OCI-LY3 (cell line): ENCODE measurements around the gene STAT6.

Experiments
- H2AFZ ChIP-seq: fragments of 200-600, 300-600 bp; shearing (Covaris generic); 2 replicates; pipeline ENCODE4 v1.6.0; 2014; ENCODE audit warnings: antibody characterized with exemption, low read depth, low read length
- H3K27ac ChIP-seq: fragments of 200-600, 300-600 bp; sonication (generic); 2 replicates; pipeline ENCODE4 v1.5.1; 2014; ENCODE audit warnings: mild to moderate bottlenecking, low read length, moderate library complexity, mixed read lengths
- H3K27me3 ChIP-seq: fragments of 200-600, 300-600 bp; sonication (generic); 2 replicates; pipeline ENCODE4 v1.6.1; 2014; ENCODE audit warnings: low read depth, low read length, mixed read lengths
- H3K36me3 ChIP-seq: fragments of 200-600, 300-600 bp; sonication (generic); replicated peaks from 2 replicates; pipeline ENCODE3; 2014; ENCODE audit warnings: low read depth, low read length, mixed read lengths
- H3K4me1 ChIP-seq: fragments of 300-600, 200-600 bp; sonication (generic); 2 replicates; pipeline ENCODE4 v1.6.1; 2014; ENCODE audit warnings: low read length, mixed read lengths
- H3K4me2 ChIP-seq: fragments of 200-600, 300-600 bp; sonication (generic); 2 replicates; pipeline ENCODE4 v1.6.1; 2014; ENCODE audit warnings: low read length, mixed read lengths
- H3K4me3 ChIP-seq: fragments of 300-600, 200-600 bp; sonication (generic); 2 replicates; pipeline ENCODE4 v1.5.1; 2014; ENCODE audit warnings: antibody characterized with exemption, mild to moderate bottlenecking, low read length, moderate library complexity
- H3K79me2 ChIP-seq: fragments of 300-600, 200-600 bp; shearing (Covaris generic); 2 replicates; pipeline ENCODE4 v1.6.1; 2014; ENCODE audit warnings: mild to moderate bottlenecking, low read length, mixed read lengths
- H3K9ac ChIP-seq: fragments of 300-600, 200-600 bp; shearing (Covaris generic); 2 replicates; pipeline ENCODE4 v1.6.0; 2014; ENCODE audit warnings: mild to moderate bottlenecking, low read length, moderate library complexity
- H3K9me3 ChIP-seq: fragments of 200-600, 300-600 bp; shearing (Covaris generic); 2 replicates; pipeline ENCODE4 v1.6.1; 2014; ENCODE audit warnings: low read length, mixed read lengths; ENCODE audit not compliant: insufficient read depth
- H4K20me1 ChIP-seq: fragments of 200-600, 300-600 bp; sonication (generic); 2 replicates; pipeline ENCODE4 v1.6.1; 2016; ENCODE audit warnings: low read length, mixed read lengths; ENCODE audit not compliant: insufficient read depth
- EZH2phosphoT487 ChIP-seq: fragments of 200-600 bp; shearing (Covaris generic); IDR thresholded peaks from 2 replicates; pipeline ENCODE4 v1.6.1; 2018; ENCODE audit warnings: antibody characterized with exemption, mixed run types, low read depth
- TF ChIP-seq, protein P1 (sequence below): fragments of 200-600, 300-600 bp; sonication (generic); IDR thresholded peaks from 2 replicates; pipeline ENCODE4 v1.5.1; 2014; ENCODE audit warnings: antibody characterized with exemption, low read length, low read depth

STAT6 gene

DNA sequence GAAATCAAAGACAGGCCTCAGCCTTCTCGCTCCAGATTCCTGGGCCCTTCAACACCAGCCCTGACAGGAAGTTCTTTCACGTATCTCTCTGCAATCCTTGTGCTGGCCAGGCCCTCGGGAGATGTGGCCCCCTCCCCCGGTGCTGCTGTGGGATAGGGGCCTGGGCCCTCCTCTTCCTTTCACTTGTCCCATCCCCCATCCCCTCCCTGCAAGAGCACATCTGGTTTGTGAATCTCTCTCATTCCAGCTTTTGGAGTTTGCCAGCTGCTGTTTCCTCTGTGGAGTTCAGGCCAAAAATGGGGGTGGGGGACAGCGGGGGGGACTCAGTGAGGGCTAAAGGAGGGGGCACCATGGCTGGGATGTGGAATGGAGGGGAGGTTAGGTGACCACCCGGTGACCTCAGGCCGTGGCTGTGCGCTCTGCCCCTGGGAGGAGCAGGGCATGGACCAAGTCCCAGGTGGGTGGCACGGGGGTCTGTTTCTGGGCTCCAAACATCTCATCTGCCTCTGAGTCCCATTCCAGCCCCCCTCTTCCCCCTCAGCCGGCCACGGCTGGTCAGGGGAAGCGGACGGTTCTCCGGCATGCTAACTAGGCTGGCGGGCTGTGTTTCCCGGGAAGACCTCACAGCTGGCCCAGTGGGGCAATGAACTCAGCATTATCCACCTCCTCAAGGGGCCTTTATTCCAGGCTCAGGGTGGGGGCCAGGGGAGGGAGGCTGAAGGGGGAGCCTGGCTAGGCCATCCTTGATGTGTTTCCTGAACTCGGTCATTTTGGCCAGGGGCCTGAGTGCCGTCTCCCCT, 24.6 kb upstream of the STAT6 start:
- no peak overlapping the region for H3K9ac ChIP-seq
- no peak overlapping the region for H3K4me2 ChIP-seq
- H3K9me3 ChIP-seq = no peaks in the 10 kb centered on the region
- H3K4me1 ChIP-seq = peaks cover 6% of the 10 kb centered on the region
- no peaks in the 10 kb centered on the region for H3K36me3 ChIP-seq
- no peaks in the 10 kb centered on the region for H4K20me1 ChIP-seq
- no peaks in the 10 kb centered on the region for H3K79me2 ChIP-seq
- H3K4me3 ChIP-seq = no peak overlapping the region
- no peak overlapping the region for H2AFZ ChIP-seq
- peaks cover 13% of the 10 kb centered on the region for H3K27me3 ChIP-seq
- no peak overlapping the region for H3K27ac ChIP-seq
- no peak for TF ChIP-seq EZH2phosphoT487
- TF ChIP-seq, protein P1, sequence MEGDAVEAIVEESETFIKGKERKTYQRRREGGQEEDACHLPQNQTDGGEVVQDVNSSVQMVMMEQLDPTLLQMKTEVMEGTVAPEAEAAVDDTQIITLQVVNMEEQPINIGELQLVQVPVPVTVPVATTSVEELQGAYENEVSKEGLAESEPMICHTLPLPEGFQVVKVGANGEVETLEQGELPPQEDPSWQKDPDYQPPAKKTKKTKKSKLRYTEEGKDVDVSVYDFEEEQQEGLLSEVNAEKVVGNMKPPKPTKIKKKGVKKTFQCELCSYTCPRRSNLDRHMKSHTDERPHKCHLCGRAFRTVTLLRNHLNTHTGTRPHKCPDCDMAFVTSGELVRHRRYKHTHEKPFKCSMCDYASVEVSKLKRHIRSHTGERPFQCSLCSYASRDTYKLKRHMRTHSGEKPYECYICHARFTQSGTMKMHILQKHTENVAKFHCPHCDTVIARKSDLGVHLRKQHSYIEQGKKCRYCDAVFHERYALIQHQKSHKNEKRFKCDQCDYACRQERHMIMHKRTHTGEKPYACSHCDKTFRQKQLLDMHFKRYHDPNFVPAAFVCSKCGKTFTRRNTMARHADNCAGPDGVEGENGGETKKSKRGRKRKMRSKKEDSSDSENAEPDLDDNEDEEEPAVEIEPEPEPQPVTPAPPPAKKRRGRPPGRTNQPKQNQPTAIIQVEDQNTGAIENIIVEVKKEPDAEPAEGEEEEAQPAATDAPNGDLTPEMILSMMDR = no peak

DNA sequence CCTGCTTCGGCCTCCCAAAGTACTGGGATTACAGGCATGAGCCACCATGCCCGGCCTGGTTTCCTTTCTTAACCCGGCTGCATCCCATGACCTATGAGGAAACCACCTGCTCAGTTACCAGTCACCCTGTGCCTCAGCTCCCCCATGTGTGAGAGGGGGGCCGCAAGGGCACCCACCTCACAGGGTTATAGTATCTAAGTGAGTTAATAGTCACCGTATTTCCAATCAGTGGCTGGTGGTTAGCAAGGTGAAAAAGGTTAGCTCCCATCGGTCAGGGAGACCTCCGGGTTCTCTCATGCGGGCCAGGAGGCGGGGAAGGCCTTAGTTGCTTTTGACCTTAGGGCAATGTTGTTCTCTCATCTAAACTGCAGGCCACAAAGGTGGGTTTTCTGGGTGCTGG, 23.8 kb upstream of the STAT6 start:
- Histone ChIP-seq H3K27me3 (peaks cover 20% of the 10 kb centered on the region), H3K79me2 (no peaks in the 10 kb centered on the region), H3K4me1 (peaks cover 14% of the 10 kb centered on the region), H3K27ac (no peak overlapping the region), H3K4me2 (no peak overlapping the region), H3K9me3 (no peaks in the 10 kb centered on the region), H2AFZ (no peak overlapping the region), H3K4me3 (no peak overlapping the region), H4K20me1 (no peaks in the 10 kb centered on the region), H3K9ac (no peak overlapping the region), H3K36me3 (no peaks in the 10 kb centered on the region)
- TF ChIP-seq, protein P1 = no peak
- no peak for TF ChIP-seq EZH2phosphoT487

DNA sequence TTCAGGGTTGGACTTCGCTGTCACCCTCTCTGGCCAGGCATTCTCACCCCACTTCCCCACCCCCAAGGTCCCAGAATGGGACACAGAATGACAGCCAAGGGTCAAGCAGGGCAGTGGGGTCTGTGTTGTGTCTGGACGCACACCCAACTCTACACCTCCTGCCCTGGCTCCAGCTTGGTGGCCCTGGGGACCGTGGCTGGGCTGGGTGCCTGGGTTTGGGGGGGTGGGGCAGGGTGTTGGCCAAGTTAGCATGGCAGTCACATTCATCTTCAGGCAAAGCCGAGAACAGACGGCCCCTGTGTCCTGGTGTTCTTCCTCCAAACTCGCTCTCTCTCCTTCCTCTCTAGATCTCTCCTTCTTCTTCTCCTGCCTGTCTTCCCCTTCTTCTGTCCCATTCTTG, 22.8 kb upstream of the STAT6 start:
- H3K4me2 ChIP-seq = no peak overlapping the region
- peaks cover 23% of the 10 kb centered on the region for H3K4me1 ChIP-seq
- H3K79me2 ChIP-seq = no peaks in the 10 kb centered on the region
- H3K9ac ChIP-seq = no peak overlapping the region
- H3K36me3 ChIP-seq = no peaks in the 10 kb centered on the region
- no peaks in the 10 kb centered on the region for H3K9me3 ChIP-seq
- H4K20me1 ChIP-seq = no peaks in the 10 kb centered on the region
- peaks cover 26% of the 10 kb centered on the region for H3K27me3 ChIP-seq
- no peak overlapping the region for H3K27ac ChIP-seq
- no peak for TF ChIP-seq EZH2phosphoT487
- TF ChIP-seq, protein P1 = no peak
- no peak overlapping the region for H2AFZ ChIP-seq
- H3K4me3 ChIP-seq = no peak overlapping the region

DNA sequence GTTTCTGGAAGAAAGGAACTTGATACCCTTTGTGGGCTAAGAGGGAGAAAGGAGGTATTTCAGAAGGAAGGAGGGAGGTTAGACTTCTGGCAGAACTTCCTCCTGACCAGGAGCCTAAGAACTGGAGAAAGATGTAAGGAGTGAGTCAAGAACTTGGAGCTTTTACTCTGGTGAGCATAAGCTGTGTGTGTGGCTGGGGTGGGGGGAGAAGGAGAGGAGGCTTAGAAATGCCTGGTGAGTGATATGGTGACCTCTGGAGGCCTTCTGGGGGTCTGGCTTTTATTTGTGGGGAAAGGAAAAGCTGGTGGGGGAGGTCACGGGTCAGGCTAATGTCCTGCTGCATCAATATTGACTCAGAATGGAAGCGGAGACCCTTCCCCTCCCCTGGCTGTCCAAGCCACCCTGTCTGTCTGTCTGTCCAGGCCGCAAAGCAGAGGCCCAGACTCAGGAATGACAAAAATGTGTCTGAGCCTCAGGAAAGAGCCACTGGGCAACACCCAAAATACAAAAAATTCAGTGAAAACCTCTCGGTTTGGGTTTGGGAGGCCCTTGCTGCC, 21.9 kb upstream of the STAT6 start:
- peaks cover 25% of the 10 kb centered on the region for H3K4me1 ChIP-seq

More for the DNA sequence above, 21.9 kb upstream of the STAT6 start:
- H2AFZ ChIP-seq = no peak overlapping the region
- H4K20me1 ChIP-seq = no peaks in the 10 kb centered on the region
- H3K4me2 ChIP-seq = no peak overlapping the region
- no peak overlapping the region for H3K9ac ChIP-seq
- no peaks in the 10 kb centered on the region for H3K79me2 ChIP-seq
- H3K9me3 ChIP-seq = no peaks in the 10 kb centered on the region
- no peaks in the 10 kb centered on the region for H3K36me3 ChIP-seq
- peaks cover 28% of the 10 kb centered on the region for H3K27me3 ChIP-seq
- no peak overlapping the region for H3K4me3 ChIP-seq
- H3K27ac ChIP-seq = no peak overlapping the region
- TF ChIP-seq, protein P1 = no peak
- TF ChIP-seq EZH2phosphoT487 = no peak
